Activated CD4-positive, alpha-beta T cell treated with anti-CD3 and anti-CD28 coated beads, Interleukin-2, amount 50 U/mL, for 48 hours (primary cell): ENCODE measurements around the gene COX5A.
"Not testable (repeated sequence)": the region's sequence is repeated elsewhere in the genome, so short reads cannot be mapped to it uniquely, and the experiment has no call there.

Source experiments
- DNase-seq, 2 experiments: peaks; one replicate each; pipeline ENCODE4 v3.0.0-alpha.2; 2020

Gene COX5A

DNA sequence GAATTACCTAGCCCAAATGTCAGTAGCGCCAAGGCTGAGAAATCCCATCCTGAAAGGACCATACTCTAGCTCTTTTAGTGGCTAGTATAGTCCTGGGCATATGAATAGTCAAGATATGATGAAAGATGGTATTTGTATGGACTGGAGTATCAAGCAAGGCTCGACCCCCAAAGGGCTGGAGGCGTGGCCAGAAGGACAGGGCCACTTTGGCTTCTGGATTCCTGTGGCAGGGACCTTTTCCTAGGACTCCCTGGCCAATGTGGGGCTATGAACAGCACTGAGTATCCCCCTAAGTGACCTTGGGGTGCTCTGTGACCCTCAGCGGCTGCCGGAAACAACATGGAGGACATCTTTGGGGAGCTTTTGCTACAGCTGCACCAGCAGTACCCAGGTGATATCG is 42.0 kb downstream of the COX5A start:
- DNase-seq: no peak

DNA sequence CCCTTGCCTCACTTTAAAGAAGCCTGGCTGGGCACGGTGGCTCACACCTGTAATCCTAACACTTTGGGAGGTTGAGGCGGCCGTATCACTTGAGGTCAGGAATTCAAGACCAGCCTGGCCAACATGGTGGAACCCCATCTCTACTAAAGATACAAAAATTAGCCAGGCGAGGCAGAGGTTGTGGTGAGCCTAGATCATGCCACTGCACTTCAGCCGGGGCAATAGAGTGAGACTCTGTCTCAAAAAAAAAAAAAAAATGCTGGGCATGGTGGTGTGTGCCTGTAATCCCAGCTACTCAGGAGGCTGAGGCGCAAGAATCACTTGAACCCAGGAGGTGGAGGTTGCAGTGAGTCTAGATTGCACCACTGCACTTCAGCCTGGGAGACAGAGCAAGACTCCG is 43.5 kb downstream of the COX5A start:
- DNase-seq: not testable (repeated sequence)

DNA sequence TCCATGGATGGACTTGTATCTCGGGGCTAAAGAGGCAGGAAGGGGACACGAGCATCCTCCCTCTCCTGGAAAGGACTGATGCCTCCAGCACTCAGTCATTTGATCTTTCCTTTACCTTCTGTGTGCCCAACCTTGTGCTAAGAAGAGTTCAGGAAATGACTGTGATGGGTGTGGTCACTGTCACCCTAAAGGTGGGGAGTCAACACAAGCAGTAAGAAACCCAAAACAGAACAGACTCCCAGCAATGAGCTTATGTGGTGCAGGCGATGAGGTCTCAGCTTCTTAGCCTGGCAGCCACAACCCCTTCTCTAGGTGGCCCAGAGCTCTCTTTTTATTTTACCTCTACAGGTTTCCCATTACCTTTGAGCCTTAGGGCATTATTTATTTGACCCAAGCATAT is 44.2 kb downstream of the COX5A start:
- DNase-seq: no peak

DNA sequence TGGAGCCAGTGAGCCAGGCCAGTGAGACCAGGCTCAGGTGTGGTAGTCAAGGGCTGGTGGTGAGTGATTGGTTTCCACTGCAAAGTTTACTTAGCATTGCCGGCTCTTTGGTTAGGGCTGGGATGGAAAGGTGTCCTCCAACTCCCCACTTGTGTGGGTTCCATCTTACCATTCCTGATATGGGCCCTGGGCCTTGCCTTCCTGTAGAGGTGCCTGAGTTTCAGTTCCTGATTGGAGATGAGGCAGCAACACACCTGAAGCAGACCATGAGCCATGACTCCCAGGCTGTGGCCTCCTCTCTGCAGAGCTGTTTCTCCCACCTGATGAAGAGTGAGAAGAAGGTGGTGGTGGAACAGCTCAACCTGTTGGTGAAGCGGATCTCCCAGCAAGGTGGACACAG is 44.9 kb downstream of the COX5A start:
- DNase-seq: no peak

DNA sequence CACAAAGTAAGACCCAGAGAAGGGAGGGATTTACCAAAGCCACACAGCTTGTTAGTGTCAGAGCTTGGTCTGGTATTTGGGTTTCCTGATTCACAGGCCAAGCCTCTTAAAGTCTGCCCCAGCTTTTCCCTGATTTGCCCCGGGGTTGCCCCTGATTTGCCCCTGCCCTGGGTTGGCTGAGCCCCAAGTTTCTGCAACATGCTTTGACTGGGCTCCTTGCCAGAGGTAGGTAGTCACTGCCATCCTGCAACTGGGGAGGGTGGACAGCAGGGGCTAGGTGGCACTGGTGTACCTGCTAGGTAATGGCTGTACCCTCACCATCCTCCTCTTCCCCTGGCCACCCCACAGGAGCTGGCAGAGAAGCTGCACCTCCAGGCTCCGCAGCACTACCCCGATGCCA is 45.6 kb downstream of the COX5A start:
- no peak for DNase-seq

DNA sequence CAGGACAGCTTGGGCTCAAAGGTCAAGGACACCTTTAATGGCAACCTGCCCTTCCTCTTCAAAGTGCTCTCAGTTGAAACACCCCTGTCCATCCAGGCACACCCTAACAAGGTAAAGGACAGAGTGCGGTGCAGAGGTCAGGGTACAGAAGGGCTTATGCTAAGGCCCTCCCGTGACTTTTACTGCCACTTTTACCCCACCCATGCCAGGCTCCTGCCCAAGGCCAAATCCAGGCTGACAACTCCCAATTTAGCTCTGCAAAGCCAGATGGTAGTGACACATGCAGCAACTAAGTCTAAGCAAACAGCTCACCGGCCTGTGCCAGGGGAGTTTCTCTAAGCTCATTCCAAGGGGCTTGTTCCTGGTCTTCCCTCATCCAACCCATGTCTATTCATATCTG is 46.4 kb downstream of the COX5A start:
- DNase-seq: no peak

DNA sequence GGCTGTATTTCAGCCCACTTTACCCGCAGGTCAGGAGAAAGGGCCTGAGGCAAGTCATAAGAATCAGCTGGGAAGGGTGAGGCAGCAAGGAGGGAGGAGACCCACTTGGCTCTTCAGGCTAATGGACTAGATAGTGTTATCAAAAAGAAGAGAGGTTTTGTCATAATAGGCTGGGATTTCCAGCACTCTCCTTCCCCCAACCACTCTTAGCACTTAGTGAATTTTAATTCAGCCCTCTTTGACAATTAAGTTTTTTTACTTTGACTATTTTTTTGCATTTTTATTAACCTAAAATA is 47.3 kb downstream of the COX5A start:
- DNase-seq: no peak

DNA sequence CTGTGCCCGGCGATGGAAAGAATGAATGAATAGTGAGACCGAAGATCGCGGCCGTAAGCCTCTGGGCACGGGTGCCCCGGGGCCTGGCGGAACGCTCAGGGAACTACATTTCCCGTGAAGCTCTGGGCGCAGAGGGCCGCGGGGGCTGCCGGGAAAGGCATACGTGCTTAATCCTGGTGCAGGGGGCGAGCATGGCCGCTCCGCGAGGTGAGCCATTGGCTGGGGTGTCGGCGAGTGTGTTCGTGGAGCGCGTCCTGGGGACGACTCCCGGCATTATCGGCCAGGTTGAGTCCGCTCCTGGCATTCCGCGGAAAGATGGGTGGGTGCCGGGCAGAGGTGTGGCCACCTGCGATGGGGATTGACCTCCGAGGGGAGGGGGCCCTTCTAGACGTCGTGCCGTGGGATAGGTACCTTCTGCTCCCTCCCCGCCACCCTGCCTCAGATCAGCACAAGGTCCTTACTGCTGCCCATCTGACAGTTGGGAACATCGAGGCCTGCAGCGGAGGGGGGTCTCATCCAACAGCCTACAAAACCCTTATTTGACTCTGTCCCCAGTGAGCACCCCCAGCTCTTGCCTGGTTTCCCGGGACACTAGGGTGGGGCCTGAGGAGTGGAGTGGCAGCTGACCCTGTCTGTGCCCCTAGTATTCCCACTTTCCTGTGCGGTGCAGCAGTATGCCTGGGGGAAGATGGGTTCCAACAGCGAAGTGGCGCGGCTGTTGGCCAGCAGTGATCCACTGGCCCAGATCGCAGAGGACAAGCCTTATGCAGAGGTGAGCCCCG is 47.8 kb downstream of the COX5A start, which contains the start of gene MPI:
Gene MPI, plus strand, starts transcription at position 160 of the 782 bp plus-strand sequence. Its CDS starts 32 bp downstream, at position 192.
- peak; percentile 89 to 93 for DNase-seq

DNA sequence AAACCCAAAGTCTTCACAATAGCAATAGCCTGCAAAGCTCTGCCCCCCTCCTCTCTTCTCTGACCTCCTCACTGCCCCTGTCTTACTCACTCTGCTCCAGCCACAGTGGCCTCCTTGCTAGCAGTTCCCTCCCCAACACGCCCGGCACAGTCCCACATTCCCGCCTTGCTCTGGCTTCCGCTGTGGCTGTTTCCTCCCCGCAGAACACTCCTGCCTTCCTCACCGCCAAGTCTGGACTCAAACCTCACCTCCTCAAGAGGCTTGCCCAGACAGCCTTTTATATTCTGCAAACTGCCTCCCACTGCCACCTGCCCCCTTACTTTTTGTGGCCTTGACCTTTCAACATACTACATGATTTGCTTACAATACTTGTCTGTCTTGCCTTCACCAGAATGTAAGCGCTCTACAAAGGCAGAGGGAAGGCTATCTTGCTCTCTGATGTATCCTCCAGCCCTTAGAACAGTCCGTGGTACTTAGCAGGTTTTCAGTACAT is 48.4 kb downstream of the COX5A start:
- peak; percentile 36 to 37 for DNase-seq

DNA sequence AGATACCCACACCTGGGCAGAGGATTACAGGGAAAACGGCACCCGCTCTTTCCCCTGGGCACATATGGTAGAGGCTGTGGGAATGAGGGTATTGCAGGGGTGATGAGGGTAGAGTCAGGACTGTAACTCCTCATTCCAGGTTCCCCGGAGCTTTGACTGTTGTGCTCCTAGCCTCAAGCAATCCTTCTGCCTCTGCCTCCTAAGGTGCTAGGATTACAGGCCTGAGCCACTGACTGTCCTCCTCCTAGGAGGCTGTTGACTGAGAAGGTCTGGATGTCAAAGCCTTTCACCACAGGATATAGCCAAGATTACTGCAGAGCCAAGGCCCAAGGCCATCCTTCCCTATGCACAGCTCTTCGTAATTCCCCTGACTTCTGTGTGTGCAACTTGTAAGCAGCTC is 49.2 kb downstream of the COX5A start:
- DNase-seq: no peak

DNA sequence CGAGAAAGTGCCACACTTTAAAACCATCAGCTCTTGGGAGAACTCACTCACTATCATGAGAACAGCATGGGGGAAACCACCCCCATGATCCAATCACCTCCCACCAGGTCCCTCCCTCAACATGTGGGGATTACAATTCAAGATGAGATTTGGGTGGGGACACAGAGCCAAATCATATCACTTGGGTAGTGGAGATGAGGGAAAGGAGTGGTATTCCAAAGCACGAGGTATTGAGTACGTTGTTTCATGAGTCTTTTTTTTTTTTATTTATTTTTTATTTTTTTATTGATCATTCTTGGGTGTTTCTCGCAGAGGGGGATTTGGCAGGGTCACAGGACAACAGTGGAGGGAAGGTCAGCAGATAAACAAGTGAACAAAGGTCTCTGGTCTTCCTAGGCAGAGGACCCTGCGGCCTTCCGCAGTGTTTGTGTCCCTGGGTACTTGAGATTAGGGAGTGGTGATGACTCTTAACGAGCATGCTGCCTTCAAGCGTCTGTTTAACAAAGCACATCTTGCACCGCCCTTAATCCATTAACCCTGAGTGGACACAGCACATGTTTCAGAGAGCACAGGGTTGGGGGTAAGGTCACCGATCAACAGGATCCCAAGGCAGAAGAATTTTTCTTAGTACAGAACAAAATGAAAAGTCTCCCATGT is 50.2 kb downstream of the COX5A start:
- not testable (repeated sequence) for DNase-seq

DNA sequence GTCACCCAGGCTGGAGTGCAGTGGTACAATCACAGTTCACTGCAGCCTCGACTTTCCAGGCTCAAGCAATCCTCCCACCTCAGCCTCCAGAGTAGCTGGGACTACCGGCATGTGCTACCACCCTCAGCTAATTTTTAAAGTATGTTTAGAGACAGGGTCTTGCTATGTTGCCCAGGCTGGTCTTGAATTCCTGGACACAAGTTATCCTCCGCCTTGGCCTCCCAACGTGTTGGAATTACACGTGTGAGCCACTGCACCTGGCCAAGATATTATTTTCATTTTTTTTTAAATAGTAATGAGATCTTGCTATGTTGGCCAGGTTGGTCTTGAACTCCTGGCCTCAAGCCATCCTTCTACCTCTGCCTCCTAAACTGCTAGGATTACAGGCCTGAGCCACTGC is 52.4 kb downstream of the COX5A start:
- DNase-seq: no peak

DNA sequence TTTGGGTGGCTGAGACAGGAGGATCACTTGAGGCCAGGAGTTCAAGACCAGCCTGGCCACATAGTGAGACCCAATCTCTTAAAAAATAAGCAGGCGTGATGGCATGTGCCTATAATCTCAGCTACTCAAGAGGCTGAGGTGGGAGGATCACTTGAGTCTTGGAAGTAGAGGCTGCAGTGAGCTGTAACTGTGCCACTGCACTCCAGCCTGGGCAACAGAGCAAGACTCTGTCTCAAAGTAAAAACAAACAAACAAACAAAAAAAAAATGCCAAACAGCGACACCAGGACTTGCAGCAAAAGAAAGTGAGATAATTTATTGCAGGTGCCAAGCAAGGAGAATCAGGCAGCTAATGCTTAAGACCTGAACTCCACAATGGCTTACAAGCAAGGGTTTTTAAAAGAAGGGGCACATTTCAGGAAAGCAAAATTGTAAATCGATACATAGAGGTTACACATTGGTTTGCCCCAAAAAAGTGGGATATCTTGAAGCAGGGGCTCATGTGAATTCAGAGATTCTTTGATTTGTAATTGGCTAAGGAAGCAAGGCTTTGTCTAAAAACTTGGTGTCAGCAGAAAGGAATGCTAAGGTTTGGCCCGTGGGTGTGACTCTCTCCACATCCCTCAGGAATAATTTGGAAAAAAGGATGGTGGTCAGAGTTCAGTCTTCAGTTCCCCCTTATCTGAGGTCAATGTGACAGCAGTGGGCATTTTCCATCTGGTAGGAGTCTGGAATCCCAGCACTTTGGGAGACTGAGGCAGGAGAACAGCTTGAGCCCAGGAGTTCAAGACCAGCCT is 53.2 kb downstream of the COX5A start:
- DNase-seq: no peak

DNA sequence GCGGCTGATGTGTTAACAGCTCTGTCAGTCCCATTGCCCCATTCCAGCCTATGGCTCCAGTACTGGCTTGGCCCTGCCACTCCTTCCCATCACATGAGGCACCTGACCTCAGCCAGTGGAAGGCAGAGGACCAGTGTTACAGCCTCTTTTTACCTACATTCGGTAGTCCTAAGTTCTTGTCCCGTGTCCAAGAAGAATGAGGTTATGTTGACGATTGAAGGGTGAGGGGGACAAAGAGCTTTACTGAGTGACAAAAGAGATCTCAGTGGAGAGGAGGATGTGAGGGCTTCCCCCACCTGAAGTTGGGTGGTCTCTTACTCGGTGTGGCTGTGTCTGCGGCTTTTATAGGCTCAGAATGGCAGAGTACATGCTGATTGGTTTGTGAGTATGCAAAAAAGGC is 55.3 kb downstream of the COX5A start:
- DNase-seq: no peak

DNA sequence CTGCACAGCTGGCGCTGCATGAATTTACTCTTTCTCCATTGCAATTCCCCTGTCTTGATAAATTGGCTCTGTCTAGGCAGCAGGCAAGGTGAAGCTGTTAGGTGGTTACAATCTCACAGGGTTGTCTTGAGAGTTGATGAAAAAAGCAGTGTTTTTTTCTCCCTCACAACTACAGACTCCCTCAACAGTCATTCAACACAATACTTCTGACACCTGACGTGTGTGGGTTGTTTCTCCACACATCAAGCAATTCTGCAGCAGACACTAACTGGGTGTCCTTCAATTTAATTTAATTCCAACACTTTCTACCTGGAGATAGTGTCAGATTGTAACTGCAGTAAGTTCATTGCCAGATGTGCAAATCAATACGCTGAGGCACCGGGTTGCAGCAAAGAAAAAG is 59.6 kb downstream of the COX5A start:
- DNase-seq: no peak

DNA sequence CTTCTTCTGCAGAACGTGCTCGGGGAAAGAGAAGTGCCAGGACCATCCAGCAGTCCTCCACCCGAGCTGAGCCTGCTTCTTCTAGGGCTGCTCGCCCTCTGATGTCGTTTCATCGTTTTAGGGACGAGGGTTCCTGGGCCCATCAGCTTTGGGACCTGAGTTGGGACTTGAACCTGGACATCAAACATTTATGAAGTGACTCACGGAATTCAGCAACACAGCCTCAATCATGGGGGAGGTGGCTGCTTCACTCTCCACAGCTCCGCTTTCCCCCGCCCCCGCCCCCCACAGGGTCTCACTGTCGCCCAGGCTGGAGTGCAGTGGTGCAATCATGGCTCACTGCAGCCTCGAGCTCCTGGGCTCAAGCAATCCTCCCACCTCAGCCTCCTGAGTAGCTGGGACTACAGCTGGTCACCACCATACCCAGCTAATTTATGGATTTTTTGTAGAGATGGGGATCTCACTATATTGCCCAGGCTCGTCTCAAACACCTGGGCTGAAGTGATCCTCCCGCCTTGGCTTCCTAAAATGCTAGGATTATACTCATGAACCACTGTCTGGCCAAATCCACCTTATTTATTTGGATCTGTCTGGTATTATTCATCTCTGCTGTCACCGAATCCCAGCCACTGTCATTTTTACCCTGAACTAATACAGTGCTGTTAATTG is 64.0 kb downstream of the COX5A start:
- DNase-seq: peak in 1 of 2 experiments; percentile 44

DNA sequence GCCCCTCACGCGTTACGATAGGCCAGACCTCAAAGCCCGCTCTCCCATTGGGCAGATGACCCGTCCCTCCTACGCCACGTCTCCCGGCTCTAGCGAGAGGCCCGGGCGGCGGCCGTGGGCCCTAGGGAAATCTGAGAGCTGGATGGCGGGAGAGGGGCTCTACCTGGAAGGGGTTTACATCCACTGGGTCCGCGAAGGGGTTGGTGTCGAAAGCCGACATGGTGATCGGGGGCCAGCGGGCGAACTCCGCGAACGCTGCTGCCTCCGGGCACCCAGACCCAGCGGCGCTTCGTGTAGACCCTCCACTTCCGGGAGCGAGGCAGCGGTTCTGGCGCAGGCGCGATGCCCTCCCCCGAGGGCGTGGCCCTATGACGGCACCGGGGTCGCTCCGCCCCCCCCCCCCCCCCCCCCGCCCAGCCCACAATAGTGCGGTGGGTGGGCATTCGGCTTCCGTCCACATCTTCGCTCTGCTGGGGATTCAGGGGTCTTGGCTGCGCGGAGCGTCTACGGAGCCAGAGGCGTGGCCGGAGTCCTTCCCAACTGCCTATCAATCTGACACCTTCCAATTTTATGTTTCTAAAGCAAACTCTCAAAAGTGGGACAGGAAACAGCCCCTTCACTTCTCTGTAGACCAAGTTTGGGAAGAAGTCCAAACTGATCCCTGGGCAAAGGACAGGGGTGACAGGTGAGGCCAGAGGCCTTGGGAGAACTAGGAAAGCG is 64.7 kb downstream of the COX5A start, which contains the start of gene SCAMP2:
Gene SCAMP2, minus strand, starts transcription at position 330 of the 720 bp plus-strand sequence. Its CDS starts 110 bp downstream, at position 220.
- DNase-seq: peak; percentile 90 to 92

DNA sequence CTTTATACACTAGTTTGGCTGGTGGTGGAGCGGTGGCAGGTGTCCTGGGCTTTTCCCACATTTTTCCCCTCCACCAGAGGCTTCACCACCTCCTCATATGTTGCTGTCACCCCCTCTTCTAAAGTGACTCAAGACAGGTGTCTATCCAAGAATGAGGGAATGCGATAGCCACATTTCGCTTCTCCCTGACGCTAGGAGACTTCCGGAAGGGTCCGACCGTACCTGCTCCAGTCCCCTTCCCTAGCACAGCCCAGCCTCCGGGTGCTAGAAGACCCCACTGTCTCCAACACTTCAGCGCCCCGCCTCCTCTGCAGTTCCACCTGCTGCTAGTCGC is 65.2 kb downstream of the COX5A start:
- no peak for DNase-seq

DNA sequence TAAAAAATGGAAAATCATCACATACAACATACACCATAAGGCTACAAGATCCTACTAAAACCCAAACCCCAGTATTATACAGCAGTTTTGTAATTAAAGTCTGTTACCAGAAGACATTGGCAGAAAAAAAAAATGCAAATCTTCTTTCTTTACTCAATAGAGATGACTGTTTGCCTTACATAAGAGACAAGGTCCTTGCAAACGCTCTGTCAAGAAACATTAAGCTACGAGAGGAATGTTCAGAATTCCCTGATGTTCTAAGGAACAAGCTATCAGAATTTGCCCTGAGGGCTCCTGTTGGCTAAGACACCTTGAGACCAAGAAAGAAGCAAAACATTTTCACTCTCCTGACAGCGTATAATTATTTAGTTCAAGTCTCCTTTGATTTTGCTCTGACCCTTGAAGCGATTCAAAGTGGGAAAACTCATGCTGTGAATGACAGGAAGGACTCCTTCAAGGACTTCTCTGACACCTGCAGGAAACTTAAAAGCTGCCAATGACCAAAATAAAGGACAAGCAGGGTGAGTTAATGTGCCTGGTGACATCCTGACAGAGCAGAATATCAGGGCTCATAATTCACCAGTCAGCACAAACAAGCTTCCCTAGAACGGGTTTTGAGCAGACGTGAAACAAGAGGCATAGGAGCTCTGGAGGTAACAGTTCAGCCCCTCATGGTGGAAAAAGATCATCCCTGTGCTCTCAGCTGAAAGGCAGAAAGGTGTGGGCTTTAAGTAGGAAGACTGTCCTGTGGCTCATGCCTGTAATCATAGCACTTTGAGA is 67.2 kb downstream of the COX5A start:
- DNase-seq: no peak
